SK-N-SH (cell line): Measurements from ENCODE around the gene THBD.

Experiments
- EZH2phosphoT487 ChIP-seq: fragments of 200-600 bp; sonication (generic); IDR thresholded peaks from 2 replicates; pipeline ENCODE4 v1.6.1; 2017; ENCODE audit warnings: low read depth, mixed run types, mild to moderate bottlenecking, antibody characterized with exemption, moderate library complexity, borderline replicate concordance
- FOXJ3 ChIP-seq: sonication (generic); formaldehyde crosslinking; IDR thresholded peaks from 2 replicates; pipeline ENCODE4 v1.5.1; 2020; ENCODE audit warnings: mild to moderate bottlenecking, missing genetic modification reagents
- GABPA ChIP-seq: IDR thresholded peaks from 2 replicates; pipeline ENCODE4 v1.4.0; 2012; ENCODE audit warnings: low read depth, mild to moderate bottlenecking
- JUND ChIP-seq: IDR thresholded peaks from 2 replicates; pipeline ENCODE4 v1.4.0; 2012
- MXI1 ChIP-seq: IDR thresholded peaks from 2 replicates; pipeline ENCODE4 v1.6.1; 2012; ENCODE audit warnings: mild to moderate bottlenecking, low read depth, low read length, improper control_type of control experiment
- NFIC ChIP-seq: IDR thresholded peaks from 2 replicates; pipeline ENCODE4 v1.4.0; 2012; ENCODE audit warnings: borderline replicate concordance
- POLR2AphosphoS5 ChIP-seq: IDR thresholded peaks from 2 replicates; pipeline ENCODE4 v1.6.1; 2012; ENCODE audit warnings: low read depth, low read length
- TAF1 ChIP-seq: IDR thresholded peaks from 2 replicates; pipeline ENCODE4 v1.6.1; 2012; ENCODE audit warnings: low read depth, mild to moderate bottlenecking, low read length, moderate library complexity, borderline replicate concordance
- TCF12 ChIP-seq: IDR thresholded peaks from 2 replicates; pipeline ENCODE4 v1.4.0; 2012
- YY1 ChIP-seq: IDR thresholded peaks from 2 replicates; pipeline ENCODE4 v1.4.0; 2012; ENCODE audit warnings: low read depth, mild to moderate bottlenecking
- TF ChIP-seq, protein P1 (sequence below): fragments of 200-600 bp; sonication (generic); IDR thresholded peaks from 2 replicates; pipeline ENCODE4 v1.6.1; 2017; ENCODE audit warnings: antibody characterized with exemption, mild to moderate bottlenecking, moderate library complexity
- TF ChIP-seq, protein P2 (sequence below): fragments of 150-350 bp; IDR thresholded peaks from 2 replicates; pipeline ENCODE4 v1.6.1; 2017; ENCODE audit warnings: antibody characterized with exemption, low read length, low read depth, borderline replicate concordance
- TF ChIP-seq, protein P3 (sequence below): IDR thresholded peaks from 2 replicates; pipeline ENCODE4 v1.4.0; 2012; ENCODE audit warnings: low read depth

DNA sequence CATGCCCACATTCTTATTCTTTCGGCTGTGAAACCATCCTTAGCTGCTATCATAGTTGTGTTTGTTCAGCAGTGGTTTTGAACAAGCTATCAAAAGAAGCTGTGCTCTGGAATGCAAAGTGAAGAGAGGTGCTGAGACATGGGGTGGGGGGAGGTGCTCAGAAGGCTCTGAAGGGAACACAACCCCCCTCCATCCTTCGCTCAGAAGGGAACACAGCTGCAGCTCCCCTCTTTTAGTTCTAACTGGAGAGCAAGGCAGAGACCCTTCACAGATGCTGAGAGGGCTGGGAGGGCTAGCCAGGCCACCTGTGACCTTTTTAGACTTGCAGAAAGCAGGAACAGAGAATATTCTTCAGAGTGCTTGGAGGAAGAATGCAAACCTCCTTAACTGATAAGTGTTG lies 32.0 kb downstream of the THBD start:
- TF ChIP-seq, protein P1, sequence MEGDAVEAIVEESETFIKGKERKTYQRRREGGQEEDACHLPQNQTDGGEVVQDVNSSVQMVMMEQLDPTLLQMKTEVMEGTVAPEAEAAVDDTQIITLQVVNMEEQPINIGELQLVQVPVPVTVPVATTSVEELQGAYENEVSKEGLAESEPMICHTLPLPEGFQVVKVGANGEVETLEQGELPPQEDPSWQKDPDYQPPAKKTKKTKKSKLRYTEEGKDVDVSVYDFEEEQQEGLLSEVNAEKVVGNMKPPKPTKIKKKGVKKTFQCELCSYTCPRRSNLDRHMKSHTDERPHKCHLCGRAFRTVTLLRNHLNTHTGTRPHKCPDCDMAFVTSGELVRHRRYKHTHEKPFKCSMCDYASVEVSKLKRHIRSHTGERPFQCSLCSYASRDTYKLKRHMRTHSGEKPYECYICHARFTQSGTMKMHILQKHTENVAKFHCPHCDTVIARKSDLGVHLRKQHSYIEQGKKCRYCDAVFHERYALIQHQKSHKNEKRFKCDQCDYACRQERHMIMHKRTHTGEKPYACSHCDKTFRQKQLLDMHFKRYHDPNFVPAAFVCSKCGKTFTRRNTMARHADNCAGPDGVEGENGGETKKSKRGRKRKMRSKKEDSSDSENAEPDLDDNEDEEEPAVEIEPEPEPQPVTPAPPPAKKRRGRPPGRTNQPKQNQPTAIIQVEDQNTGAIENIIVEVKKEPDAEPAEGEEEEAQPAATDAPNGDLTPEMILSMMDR = no peak
- TF ChIP-seq, protein P2, sequence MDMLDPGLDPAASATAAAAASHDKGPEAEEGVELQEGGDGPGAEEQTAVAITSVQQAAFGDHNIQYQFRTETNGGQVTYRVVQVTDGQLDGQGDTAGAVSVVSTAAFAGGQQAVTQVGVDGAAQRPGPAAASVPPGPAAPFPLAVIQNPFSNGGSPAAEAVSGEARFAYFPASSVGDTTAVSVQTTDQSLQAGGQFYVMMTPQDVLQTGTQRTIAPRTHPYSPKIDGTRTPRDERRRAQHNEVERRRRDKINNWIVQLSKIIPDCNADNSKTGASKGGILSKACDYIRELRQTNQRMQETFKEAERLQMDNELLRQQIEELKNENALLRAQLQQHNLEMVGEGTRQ = no peak
- TF ChIP-seq YY1 = no peak
- TF ChIP-seq TAF1 = no peak
- TF ChIP-seq TCF12 = no peak
- no peak for TF ChIP-seq EZH2phosphoT487
- TF ChIP-seq FOXJ3 (CRISPR knock-in tag) = no peak
- no peak for TF ChIP-seq MXI1
- no peak for TF ChIP-seq JUND
- no peak for TF ChIP-seq GABPA
- TF ChIP-seq, protein P3, sequence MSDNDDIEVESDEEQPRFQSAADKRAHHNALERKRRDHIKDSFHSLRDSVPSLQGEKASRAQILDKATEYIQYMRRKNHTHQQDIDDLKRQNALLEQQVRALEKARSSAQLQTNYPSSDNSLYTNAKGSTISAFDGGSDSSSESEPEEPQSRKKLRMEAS = no peak
- TF ChIP-seq POLR2AphosphoS5 = no peak
- no peak for TF ChIP-seq NFIC
